HCT116 (cell line): ENCODE results near the gene STUM. TPM values are rescaled to one million over a fixed set of nuclear protein-coding genes. Genes with fewer than 3 reads are reported as not detected.

Experiments
- ATAC-seq: fragments of 200-7000 bp; cut with Tn5 transposase; 2 replicates; pipeline ENCODE4 v1.9.1; 2020; ENCODE audit warnings: mild to moderate bottlenecking, moderate library complexity
- BruUV-seq: library from RNA; stranded (reverse); fragments of 400-500 nt; replicated peaks from 2 replicates; lab custom pipeline; 2021; lab: Mats Ljungman, UMichigan
- CTCF ChIA-PET: fragments of 300-600 bp; sonication (Branson Sonifier 250); formaldehyde crosslinking; loops from one replicate; lab custom pipeline; 2021; ENCODE audit warnings: antibody characterized with exemption; lab: Charles Lee
- POLR2A ChIA-PET: fragments of 300-600, 350-600 bp; sonication (Branson Sonifier 250); formaldehyde crosslinking; loops from one replicate; lab custom pipeline; 2021; ENCODE audit warnings: antibody characterized with exemption; lab: Charles Lee
- RAD21 ChIA-PET, 2 experiments: fragments of 300-600 bp; sonication (Branson Sonifier 250); formaldehyde crosslinking; loops; one replicate each; lab custom pipeline; 2023; ENCODE audit warnings: low total read pairs in 2 of 2; ENCODE audit not compliant: uncharacterized antibody in 2 of 2, unreplicated experiment in 2 of 2, low non-redundant PET in 1 of 2; lab: Charles Lee
- DNase-seq: peaks from one replicate; pipeline ENCODE4 v3.0.0-alpha.2; 2010; ENCODE audit warnings: low read depth, low spot score
- H2AFZ ChIP-seq: fragments of 200-600 bp; shearing (Covaris generic), sonication (generic); 2 replicates; pipeline ENCODE4 v1.6.1; 2017; ENCODE audit warnings: low read depth, mixed run types, mixed read lengths, antibody characterized with exemption, low read length; ENCODE audit not compliant: poor library complexity, severe bottlenecking
- H3K27ac ChIP-seq: 2 replicates; pipeline ENCODE4 v1.5.1; 2012; ENCODE audit warnings: low read depth, low read length
- H3K27me3 ChIP-seq: fragments of 200-600 bp; sonication (generic); 2 replicates; pipeline ENCODE4 v1.6.1; 2016; ENCODE audit warnings: mixed run types, low read length, mixed read lengths; ENCODE audit not compliant: insufficient read depth
- H3K36me3 ChIP-seq, 2 experiments: fragments of 200-500 bp in 1 of 2; fragments of 200-600 bp in 1 of 2; sonication (Bioruptor generic) in 1 of 2; sonication (generic) in 1 of 2; 2 replicates each; pipeline versions ENCODE4 v1.5.1 to v1.6.1; 2014 to 2016; ENCODE audit warnings: low read length in 2 of 2, inconsistent platforms in 1 of 2, mixed read lengths in 1 of 2, mixed run types in 1 of 2; ENCODE audit not compliant: insufficient read depth in 2 of 2, control insufficient read depth in 1 of 2
- H3K4me1 ChIP-seq, 2 experiments: fragments of 200-600 bp in 1 of 2; sonication (generic) in 1 of 2; 2 replicates each; pipeline versions ENCODE4 v1.5.1 to v1.6.1; 2012 to 2017; ENCODE audit warnings: low read length in 2 of 2, inconsistent platforms in 1 of 2, mild to moderate bottlenecking in 1 of 2, mixed read lengths in 1 of 2, mixed run types in 1 of 2, moderate library complexity in 1 of 2; ENCODE audit not compliant: insufficient read depth in 2 of 2, control insufficient read depth in 1 of 2
- H3K4me2 ChIP-seq: fragments of 200-600 bp; sonication (generic); 2 replicates; pipeline ENCODE4 v1.6.1; 2017; ENCODE audit warnings: mixed run types, low read length, mixed read lengths
- H3K4me3 ChIP-seq, 2 experiments: fragments of 200-600 bp in 1 of 2; sonication (generic) in 1 of 2; replicated peaks in 1 of 2; 2 replicates each; pipeline ENCODE4 v1.5.1; 2011 to 2016; ENCODE audit warnings: low read length in 2 of 2, control low read depth in 1 of 2, low read depth in 1 of 2, mild to moderate bottlenecking in 1 of 2, mixed read lengths in 1 of 2, mixed run types in 1 of 2
- H3K79me2 ChIP-seq: fragments of 200-600 bp; sonication (generic); 2 replicates; pipeline ENCODE4 v1.6.1; 2017; ENCODE audit warnings: mild to moderate bottlenecking, mixed run types, low read length, moderate library complexity, mixed read lengths; ENCODE audit not compliant: insufficient read depth
- H3K9ac ChIP-seq: fragments of 200-600 bp; sonication (generic); 2 replicates; pipeline ENCODE4 v1.6.1; 2016; ENCODE audit warnings: low read length, mixed read lengths
- H3K9me2 ChIP-seq: fragments of 200-600 bp; sonication (generic), shearing (Covaris generic); 2 replicates; pipeline ENCODE4 v1.6.1; 2017; ENCODE audit warnings: mixed run types, mild to moderate bottlenecking, moderate library complexity; ENCODE audit not compliant: insufficient read depth
- H3K9me3 ChIP-seq, 2 experiments: fragments of 200-500 bp in 1 of 2; fragments of 200-600 bp in 1 of 2; sonication (Bioruptor generic) in 1 of 2; sonication (generic) in 1 of 2; 2 replicates each; pipeline ENCODE4 v1.6.1; 2014 to 2017; ENCODE audit warnings: low read length in 2 of 2, mixed read lengths in 2 of 2, inconsistent platforms in 1 of 2, low read depth in 1 of 2, mild to moderate bottlenecking in 1 of 2, mixed run types in 1 of 2, moderate library complexity in 1 of 2; ENCODE audit not compliant: control insufficient read depth in 1 of 2, insufficient read depth in 1 of 2
- H4K20me1 ChIP-seq: fragments of 200-600 bp; sonication (generic), shearing (Covaris generic); 2 replicates; pipeline ENCODE4 v1.6.1; 2017; ENCODE audit warnings: mixed run types, mild to moderate bottlenecking, moderate library complexity; ENCODE audit not compliant: insufficient read depth
- CBX3 ChIP-seq: IDR thresholded peaks from 2 replicates; pipeline ENCODE4 v1.6.1; 2012; ENCODE audit warnings: low read depth
- EGR1 ChIP-seq: IDR thresholded peaks from 2 replicates; pipeline ENCODE4 v1.6.1; 2012; ENCODE audit warnings: low read depth
- EZH2phosphoT487 ChIP-seq: fragments of 200-600 bp; IDR thresholded peaks from 2 replicates; pipeline ENCODE4 v1.6.1; 2018; ENCODE audit warnings: antibody characterized with exemption, borderline replicate concordance
- FOSL1 ChIP-seq: IDR thresholded peaks from 2 replicates; pipeline ENCODE4 v1.6.1; 2012; ENCODE audit warnings: low read depth
- JUND ChIP-seq: IDR thresholded peaks from 2 replicates; pipeline ENCODE4 v1.6.1; 2012
- POLR2A ChIP-seq: IDR thresholded peaks from 2 replicates; pipeline ENCODE4 v1.7.0; 2011; ENCODE audit warnings: borderline replicate concordance; ENCODE audit not compliant: insufficient read depth, insufficient read length; ENCODE audit errors: extremely low read depth
- SRF ChIP-seq: IDR thresholded peaks from 2 replicates; pipeline ENCODE4 v1.6.1; 2012; ENCODE audit warnings: low read depth
- TCF7L2 ChIP-seq: IDR thresholded peaks from 2 replicates; pipeline ENCODE4 v1.7.0; 2011; ENCODE audit warnings: borderline replicate concordance, inconsistent platforms; ENCODE audit not compliant: insufficient read depth, insufficient read length; ENCODE audit errors: extremely low read depth
- intact Hi-C: fragments of 100-400 bp; cut with micrococcal nuclease; formaldehyde crosslinking; loops from 2 replicates; pipeline ENCODE4 v1.10.0; 2022
- total RNA-seq: library from RNA; stranded (reverse); gene quantifications from one replicate; pipeline ENCODE4 v1.2.1, GENCODE V29; 2021; ENCODE audit not compliant: unreplicated experiment
- TF ChIP-seq, protein P1 (sequence below): IDR thresholded peaks from 2 replicates; pipeline ENCODE4 v1.6.1; 2012
- TF ChIP-seq, protein P2 (sequence below), 3 experiments: fragments of 200-600 bp in 1 of 3; sonication (generic) in 1 of 3; IDR thresholded peaks in 2 of 3; conservative IDR thresholded peaks in 1 of 3; 2 replicates each; pipeline ENCODE4 v1.5.1; 2012 to 2017; ENCODE audit warnings: low read depth in 2 of 3, low read length in 2 of 3, antibody characterized with exemption in 1 of 3, borderline replicate concordance in 1 of 3, control low read depth in 1 of 3, mild to moderate bottlenecking in 1 of 3, mixed read lengths in 1 of 3, mixed run types in 1 of 3, moderate library complexity in 1 of 3; ENCODE audit not compliant: insufficient read depth in 1 of 3

The STUM gene
- total RNA-seq, 1 experiment from 2014 or later, result not detected

DNA sequence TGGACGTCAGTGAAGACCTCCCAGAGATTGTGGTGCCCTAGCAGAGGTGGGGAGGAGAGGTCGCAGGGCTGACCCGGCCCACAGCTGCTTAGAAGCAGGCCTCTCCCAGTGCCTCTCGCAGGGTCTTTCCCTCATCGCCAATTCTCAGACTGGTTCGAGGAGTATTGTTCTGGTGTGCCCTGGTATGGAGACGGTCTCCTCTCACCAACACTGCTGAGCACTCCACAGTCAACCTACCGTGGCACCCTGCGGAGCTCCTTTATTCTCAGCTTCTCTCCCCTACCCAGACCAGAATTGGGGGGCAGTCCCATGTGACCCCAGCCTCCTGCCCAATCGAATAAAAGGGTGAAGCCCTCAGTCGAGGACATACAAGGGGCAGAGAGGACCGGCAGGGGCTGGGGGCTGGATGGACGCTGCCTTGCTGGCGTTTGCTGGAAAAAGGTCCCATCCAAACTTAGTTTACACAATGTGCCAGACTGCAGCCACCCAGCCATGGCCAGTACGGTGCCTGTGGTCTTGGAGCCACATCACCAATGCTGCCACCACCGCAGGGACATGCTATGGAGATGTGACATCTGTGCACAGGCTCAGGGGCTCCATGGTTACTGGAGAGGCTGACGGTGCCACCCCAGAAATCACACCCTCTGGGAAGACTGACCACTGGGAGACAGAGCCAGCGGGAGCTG is 80.8 kb downstream of the STUM start:
- H3K4me3 ChIP-seq, result no peak overlapping the region
- H3K4me2 ChIP-seq, result no peak overlapping the region
- no peaks in the 10 kb centered on the region for H3K9me2 ChIP-seq
- POLR2A ChIA-PET, result no interaction called here
- DNase-seq (no peak), ATAC-seq (no peak)
- TF ChIP-seq FOSL1 (no peak), EZH2phosphoT487 (no peak), TCF7L2 (no peak), POLR2A (no peak), JUND (no peak), CBX3 (no peak), EGR1 (no peak), SRF (no peak)
- TF ChIP-seq, protein P1, sequence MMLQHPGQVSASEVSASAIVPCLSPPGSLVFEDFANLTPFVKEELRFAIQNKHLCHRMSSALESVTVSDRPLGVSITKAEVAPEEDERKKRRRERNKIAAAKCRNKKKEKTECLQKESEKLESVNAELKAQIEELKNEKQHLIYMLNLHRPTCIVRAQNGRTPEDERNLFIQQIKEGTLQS, result no peak
- TF ChIP-seq, protein P2, sequence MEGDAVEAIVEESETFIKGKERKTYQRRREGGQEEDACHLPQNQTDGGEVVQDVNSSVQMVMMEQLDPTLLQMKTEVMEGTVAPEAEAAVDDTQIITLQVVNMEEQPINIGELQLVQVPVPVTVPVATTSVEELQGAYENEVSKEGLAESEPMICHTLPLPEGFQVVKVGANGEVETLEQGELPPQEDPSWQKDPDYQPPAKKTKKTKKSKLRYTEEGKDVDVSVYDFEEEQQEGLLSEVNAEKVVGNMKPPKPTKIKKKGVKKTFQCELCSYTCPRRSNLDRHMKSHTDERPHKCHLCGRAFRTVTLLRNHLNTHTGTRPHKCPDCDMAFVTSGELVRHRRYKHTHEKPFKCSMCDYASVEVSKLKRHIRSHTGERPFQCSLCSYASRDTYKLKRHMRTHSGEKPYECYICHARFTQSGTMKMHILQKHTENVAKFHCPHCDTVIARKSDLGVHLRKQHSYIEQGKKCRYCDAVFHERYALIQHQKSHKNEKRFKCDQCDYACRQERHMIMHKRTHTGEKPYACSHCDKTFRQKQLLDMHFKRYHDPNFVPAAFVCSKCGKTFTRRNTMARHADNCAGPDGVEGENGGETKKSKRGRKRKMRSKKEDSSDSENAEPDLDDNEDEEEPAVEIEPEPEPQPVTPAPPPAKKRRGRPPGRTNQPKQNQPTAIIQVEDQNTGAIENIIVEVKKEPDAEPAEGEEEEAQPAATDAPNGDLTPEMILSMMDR (IDR thresholded peaks at IDR 0.05 in 2 of 3, conservative IDR thresholded peaks at IDR 0.05 in 1 of 3; ENCODE audit: borderline replicate concordance in 1 of 3, insufficient read depth in 1 of 3, low read depth in 2 of 3, low read length in 2 of 3), result no peak
- no TSS peak for BruUV-seq
- peaks cover 0 to 4% of the 10 kb centered on the region in 2 experiments; a peak in 1 of 4 replicates for H3K4me1 ChIP-seq
- no peaks in the 10 kb centered on the region for H3K36me3 ChIP-seq
- intact Hi-C loops, result no loop called here
- RAD21 ChIA-PET, result no interaction called here
- no peaks in the 10 kb centered on the region for H3K79me2 ChIP-seq
- no peak overlapping the region for H3K27ac ChIP-seq
- no peak overlapping the region for H2AFZ ChIP-seq
- no peaks in the 10 kb centered on the region for H3K9me3 ChIP-seq
- 0 out of 2 replicates have a peak, but pooled peaks cover 3% of the 10 kb centered on the region for H3K27me3 ChIP-seq
- no peaks in the 10 kb centered on the region for H4K20me1 ChIP-seq
- no peak overlapping the region for H3K9ac ChIP-seq
- CTCF ChIA-PET, result no interaction called here
